ENCODE results near the gene ANKZF1. TPM values are rescaled to one million over a fixed set of nuclear protein-coding genes. Genes with fewer than 3 reads are reported as not detected.
A peak's percentile ranks its signal among the peaks of the same experiment; 100 is the strongest.

ANKZF1 gene
- total and polyA plus RNA-seq, 10 of the 15 experiments (the other 5 are each of a cell fraction or from before 2014, with no cell fraction given), result 3.1 to 104 (median 35.0) TPM

- no peak for TF ChIP-seq MLLT1 (IDR thresholded peaks at IDR 0.05)
- TF ChIP-seq TCF3 (IDR thresholded peaks at IDR 0.05; ENCODE audit: borderline replicate concordance, insufficient read depth, low read depth, low read length), result peak; percentile 87
- TF ChIP-seq TCF7 (IDR thresholded peaks at IDR 0.05; ENCODE audit: borderline replicate concordance), result no peak
- no peak for TF ChIP-seq ETV6 (conservative IDR thresholded peaks at IDR 0.05 in 1 of 2, IDR thresholded peaks at IDR 0.05 in 1 of 2; ENCODE audit: borderline replicate concordance in 1 of 2, low read depth in 1 of 2)
- no peak for TF ChIP-seq MYB (IDR thresholded peaks at IDR 0.05; ENCODE audit: borderline replicate concordance, low read depth, low read length)
- TF ChIP-seq CHD1 (IDR thresholded peaks at IDR 0.05; ENCODE audit: low read depth, low read length), result peak; percentile 38; the same call in 1 of the 2 replicates
- no peak for TF ChIP-seq HDAC2 (IDR thresholded peaks at IDR 0.05)
- TF ChIP-seq KDM1A (IDR thresholded peaks at IDR 0.05; ENCODE audit: borderline replicate concordance), result no peak
- peak; percentile 98 for TF ChIP-seq POLR2AphosphoS5 (IDR thresholded peaks at IDR 0.05; ENCODE audit: low read length)
- TF ChIP-seq SMARCA5 (IDR thresholded peaks at IDR 0.05), result no peak
- TF ChIP-seq NFYA (IDR thresholded peaks at IDR 0.05; ENCODE audit: borderline replicate concordance, low read depth, low read length), result no peak
- TF ChIP-seq NFXL1 (IDR thresholded peaks at IDR 0.05; ENCODE audit: borderline replicate concordance), result no peak
- TF ChIP-seq JUNB (IDR thresholded peaks at IDR 0.05), result no peak
- peak; percentile 31 for TF ChIP-seq CREB1 (IDR thresholded peaks at IDR 0.05; ENCODE audit: low read depth)
- TF ChIP-seq PRDM15 (CRISPR knock-in tag; IDR thresholded peaks at IDR 0.05), result no peak
- TF ChIP-seq NFIC (IDR thresholded peaks at IDR 0.05; ENCODE audit: low read depth, low read length), result no peak
- peak; percentile 57; the same call in 1 of the 2 replicates for TF ChIP-seq HDGF (IDR thresholded peaks at IDR 0.05)
- no peak for TF ChIP-seq SUPT20H (IDR thresholded peaks at IDR 0.05; ENCODE audit: borderline replicate concordance, control insufficient read depth, low read depth, low read length)
Measured at GRCh38 chr2:219253753-219254589, 24.4 kb downstream of the ANKZF1 start, which contains the start of gene TUBA4A (continued).
